SK-N-SH (cell line): ENCODE data around the gene HYPK. TPM values are rescaled to one million over a fixed set of nuclear protein-coding genes. Genes with fewer than 3 reads are reported as not detected.
"Not testable (repeated sequence)": the region's sequence is repeated elsewhere in the genome, so short reads cannot be mapped to it uniquely, and the experiment has no call there.

Experiments
- CTCF ChIA-PET: fragments of 300-600, 350-600 bp; formaldehyde crosslinking; extraction: SDS; loops from one replicate; lab custom pipeline; 2021; lab: Yijun Ruan, JAX
- POLR2A ChIA-PET: fragments of 350-600 bp; sonication (Branson Sonifier 250); formaldehyde crosslinking; extraction: SDS; loops from one replicate; lab custom pipeline; 2020; ENCODE audit warnings: antibody characterized with exemption, inconsistent platforms; lab: Yijun Ruan, JAX
- DNase-seq: peaks from one replicate; pipeline ENCODE4 v3.0.0; 2012
- H2AFZ ChIP-seq: fragments of 200-600 bp; sonication (generic); 2 replicates; pipeline ENCODE4 v1.8.1; 2016; ENCODE audit warnings: antibody characterized with exemption, mild to moderate bottlenecking, low read depth
- H3F3A ChIP-seq: fragments of 200-600 bp; sonication (generic); replicated peaks from 2 replicates; pipeline ENCODE3; 2016; ENCODE audit warnings: antibody characterized with exemption, mild to moderate bottlenecking; ENCODE audit not compliant: insufficient read depth
- H3K27ac ChIP-seq, 2 experiments: fragments of 200-500 bp in 1 of 2; fragments of 200-600 bp in 1 of 2; sonication (Bioruptor generic) in 1 of 2; sonication (generic), shearing (Covaris generic) in 1 of 2; 2 replicates each; pipeline versions ENCODE4 v1.5.1 to v1.6.1; 2014 to 2016; ENCODE audit warnings: low read depth in 2 of 2, inconsistent platforms in 1 of 2, low read length in 1 of 2, mild to moderate bottlenecking in 1 of 2, mixed read lengths in 1 of 2
- H3K27me3 ChIP-seq: fragments of 200-600 bp; sonication (generic), shearing (Covaris generic); 2 replicates; pipeline ENCODE4 v1.6.1; 2016; ENCODE audit warnings: mixed run types; ENCODE audit not compliant: insufficient read depth
- H3K36me3 ChIP-seq, 2 experiments: fragments of 200-500 bp in 1 of 2; fragments of 200-600 bp in 1 of 2; sonication (Bioruptor generic) in 1 of 2; sonication (generic) in 1 of 2; replicated peaks in 1 of 2; 2 replicates each; pipeline versions ENCODE3 to v1.5.1; 2014 to 2016; ENCODE audit warnings: low read length in 1 of 2, mild to moderate bottlenecking in 1 of 2; ENCODE audit not compliant: insufficient read depth in 2 of 2, control insufficient read depth in 1 of 2
- H3K4me1 ChIP-seq, 2 experiments: fragments of 200-500 bp in 1 of 2; fragments of 200-600 bp in 1 of 2; sonication (Bioruptor generic) in 1 of 2; sonication (generic), shearing (Covaris generic) in 1 of 2; 2 replicates each; pipeline versions ENCODE4 v1.5.1 to v1.6.1; 2014 to 2016; ENCODE audit warnings: low read depth in 1 of 2, low read length in 1 of 2, mixed run types in 1 of 2; ENCODE audit not compliant: insufficient read depth in 2 of 2, control insufficient read depth in 1 of 2
- H3K4me2 ChIP-seq: fragments of 200-600 bp; sonication (generic), shearing (Covaris generic); 2 replicates; pipeline ENCODE4 v1.6.1; 2017; ENCODE audit warnings: mixed run types
- H3K4me3 ChIP-seq, 2 experiments: fragments of 200-500 bp in 1 of 2; fragments of 200-600 bp in 1 of 2; sonication (Bioruptor generic) in 1 of 2; sonication (generic), shearing (Covaris generic) in 1 of 2; 2 replicates each; pipeline versions ENCODE4 v1.5.1 to v1.8.1; 2014 to 2016; ENCODE audit warnings: low read depth in 2 of 2, inconsistent platforms in 1 of 2, low read length in 1 of 2, mild to moderate bottlenecking in 1 of 2, mixed read lengths in 1 of 2, moderate library complexity in 1 of 2
- H3K79me2 ChIP-seq: fragments of 200-600 bp; sonication (generic); 2 replicates; pipeline ENCODE4 v1.8.1; 2017; ENCODE audit warnings: mild to moderate bottlenecking; ENCODE audit not compliant: insufficient read depth
- H3K9ac ChIP-seq: fragments of 200-600 bp; sonication (generic); 2 replicates; pipeline ENCODE4 v1.6.1; 2017; ENCODE audit warnings: mixed run types
- H3K9me2 ChIP-seq: fragments of 200-600 bp; sonication (generic); 2 replicates; pipeline ENCODE4 v1.6.1; 2017; ENCODE audit warnings: mixed run types
- H3K9me3 ChIP-seq: fragments of 200-600 bp; sonication (generic); 2 replicates; pipeline ENCODE4 v1.6.1; 2017; ENCODE audit warnings: mixed run types, mild to moderate bottlenecking, moderate library complexity
- H4K20me1 ChIP-seq: fragments of 200-600 bp; sonication (generic); 2 replicates; pipeline ENCODE4 v1.6.1; 2017; ENCODE audit warnings: mild to moderate bottlenecking, mixed run types; ENCODE audit not compliant: insufficient read depth
- GABPA ChIP-seq: IDR thresholded peaks from 2 replicates; pipeline ENCODE4 v1.4.0; 2012; ENCODE audit warnings: low read depth, mild to moderate bottlenecking
- GATA2 ChIP-seq: sonication (generic); formaldehyde crosslinking; IDR thresholded peaks from 2 replicates; pipeline ENCODE4 v1.5.0; 2020; ENCODE audit warnings: mild to moderate bottlenecking, missing genetic modification reagents
- NFIC ChIP-seq: IDR thresholded peaks from 2 replicates; pipeline ENCODE4 v1.4.0; 2012; ENCODE audit warnings: borderline replicate concordance
- NRF1 ChIP-seq: IDR thresholded peaks from 2 replicates; pipeline ENCODE4 v1.6.1; 2012; ENCODE audit warnings: low read depth, mild to moderate bottlenecking, low read length
- RCOR1 ChIP-seq: fragments of 150-350 bp; IDR thresholded peaks from 2 replicates; pipeline ENCODE4 v1.6.1; 2017; ENCODE audit warnings: antibody characterized with exemption, low read length
- REST ChIP-seq: IDR thresholded peaks from 2 replicates; pipeline ENCODE4 v1.6.1; 2012; ENCODE audit warnings: mild to moderate bottlenecking, low read depth, low read length, moderate library complexity
- USF1 ChIP-seq: IDR thresholded peaks from 2 replicates; pipeline ENCODE4 v1.4.0; 2012; ENCODE audit warnings: low read depth, borderline replicate concordance
- YY1 ChIP-seq: IDR thresholded peaks from 2 replicates; pipeline ENCODE4 v1.4.0; 2012; ENCODE audit warnings: low read depth, mild to moderate bottlenecking
- WGBS: methylation state at CpG from one replicate; pipeline ENCODE4 v1.1.6; 2017; ENCODE audit warnings: low lambda C conversion rate; 5-methylcytosine and 5-hydroxymethylcytosine counted together
- polyA plus RNA-seq, 3 experiments: library from polyadenylated mRNA; depleted of rRNA; stranded (reverse); fragments of >200 nt; gene quantifications; 2 replicates each; pipeline ENCODE4 v1.2.3, GENCODE V29; 2012
- TF ChIP-seq, protein P1 (sequence below): fragments of 150-350 bp; IDR thresholded peaks from 2 replicates; pipeline ENCODE4 v1.6.1; 2017; ENCODE audit warnings: antibody characterized with exemption, low read length, low read depth, borderline replicate concordance
- TF ChIP-seq, protein P2 (sequence below): fragments of 200-600 bp; sonication (generic); IDR thresholded peaks from 2 replicates; pipeline ENCODE4 v1.6.1; 2017; ENCODE audit warnings: antibody characterized with exemption, mild to moderate bottlenecking, moderate library complexity

Gene HYPK
- polyA plus RNA-seq, 1 of the 3 experiments (the other 2 are of a cell fraction), result 11.5 TPM

GRCh38 chr15:43799209-43799944 is 1.0 kb upstream of the HYPK start:
- no peak overlapping the region for H2AFZ ChIP-seq
- H3K79me2 ChIP-seq, result peaks cover 44% of the 10 kb centered on the region
- H3K4me1 ChIP-seq, result peaks cover 9 to 17% of the 10 kb centered on the region in 2 experiments
- ChIA-PET CTCF (interaction anchor here (1.1 kb wide), 1 partner anchor 29 kb away, joined by 4 read pairs; no protein-coding TSS in a partner anchor), POLR2A (interaction anchor here (0.6 kb wide), 1 partner anchor 46 kb away, joined by 4 read pairs; no protein-coding TSS in a partner anchor)
- H3K36me3 ChIP-seq, result peaks cover 46 to 50% of the 10 kb centered on the region in 2 experiments
- H3K27me3 ChIP-seq, result no peaks in the 10 kb centered on the region
- no peak for DNase-seq
- no peak overlapping the region for H3K4me3 ChIP-seq
- no peaks in the 10 kb centered on the region for H3K9me3 ChIP-seq
- H4K20me1 ChIP-seq, result peaks cover 20% of the 10 kb centered on the region
- TF ChIP-seq NRF1, result no peak
- TF ChIP-seq REST, result no peak
- TF ChIP-seq GATA2 (CRISPR knock-in tag), result no peak
- no peak for TF ChIP-seq YY1
- TF ChIP-seq GABPA, result no peak
- no peak overlapping the region for H3K9ac ChIP-seq
- no peaks in the 10 kb centered on the region for H3K9me2 ChIP-seq
- H3K4me2 ChIP-seq, result no peak overlapping the region
- peak overlapping the region in 1 of 2 experiments; percentile 92; a peak in 2 of 4 replicates for H3K27ac ChIP-seq
- H3F3A ChIP-seq, result peaks cover 42% of the 10 kb centered on the region
- WGBS, result 92% methylated on average over 16 of the region's 16 CpGs

DNA sequence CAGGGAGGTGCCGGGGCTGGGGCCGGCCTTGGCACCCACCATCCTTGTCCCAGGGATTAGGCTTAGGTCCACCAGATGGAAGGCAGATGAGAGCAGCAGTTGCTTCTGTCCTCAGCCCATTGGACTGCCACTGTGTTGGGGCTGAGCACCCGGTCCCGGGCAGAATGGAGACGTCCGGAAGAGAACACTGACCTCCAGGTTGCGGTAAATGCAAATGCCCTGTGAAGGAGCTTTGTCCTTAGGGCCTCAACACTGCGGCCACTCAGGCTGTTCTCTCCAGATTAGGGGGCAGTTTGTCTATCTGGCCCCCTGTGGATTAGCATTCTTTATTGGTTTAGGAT is 484 bp upstream of the HYPK start, which contains the start of gene SERINC4:
Gene SERINC4, minus strand, starts transcription at position 276 of the 341 bp plus-strand sequence. Its CDS starts 234 bp downstream, at position 42.
- 97% methylated on average over 8 of the region's 8 CpGs for WGBS
- Histone ChIP-seq H4K20me1 (peaks cover 15% of the 10 kb centered on the region; the same call in 1 of the 2 replicates), H3K9me2 (no peaks in the 10 kb centered on the region), H3K4me1 (peaks cover 3 to 14% of the 10 kb centered on the region in 2 experiments), H3K27me3 (no peaks in the 10 kb centered on the region), H3K9me3 (no peaks in the 10 kb centered on the region), H3K9ac (peak within 1 kb of the TSS; percentile 84), H3K4me3 (peak within 1 kb of the TSS; percentile 90 to 94), H3K4me2 (peak within 1 kb of the TSS; percentile 96), H3K27ac (peak within 1 kb of the TSS; percentile 71 to 92), H3K36me3 (peaks cover 46 to 50% of the 10 kb centered on the region in 2 experiments), H2AFZ (peak within 1 kb of the TSS; percentile 83), H3F3A (peaks cover 45% of the 10 kb centered on the region), H3K79me2 (peaks cover 38% of the 10 kb centered on the region)
- CTCF ChIA-PET, result interaction anchor here (1.1 kb wide), 1 partner anchor 30 kb away, joined by 4 read pairs; no protein-coding TSS in a partner anchor
- TF ChIP-seq, protein P1, sequence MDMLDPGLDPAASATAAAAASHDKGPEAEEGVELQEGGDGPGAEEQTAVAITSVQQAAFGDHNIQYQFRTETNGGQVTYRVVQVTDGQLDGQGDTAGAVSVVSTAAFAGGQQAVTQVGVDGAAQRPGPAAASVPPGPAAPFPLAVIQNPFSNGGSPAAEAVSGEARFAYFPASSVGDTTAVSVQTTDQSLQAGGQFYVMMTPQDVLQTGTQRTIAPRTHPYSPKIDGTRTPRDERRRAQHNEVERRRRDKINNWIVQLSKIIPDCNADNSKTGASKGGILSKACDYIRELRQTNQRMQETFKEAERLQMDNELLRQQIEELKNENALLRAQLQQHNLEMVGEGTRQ, result no peak
- TF ChIP-seq, protein P2, sequence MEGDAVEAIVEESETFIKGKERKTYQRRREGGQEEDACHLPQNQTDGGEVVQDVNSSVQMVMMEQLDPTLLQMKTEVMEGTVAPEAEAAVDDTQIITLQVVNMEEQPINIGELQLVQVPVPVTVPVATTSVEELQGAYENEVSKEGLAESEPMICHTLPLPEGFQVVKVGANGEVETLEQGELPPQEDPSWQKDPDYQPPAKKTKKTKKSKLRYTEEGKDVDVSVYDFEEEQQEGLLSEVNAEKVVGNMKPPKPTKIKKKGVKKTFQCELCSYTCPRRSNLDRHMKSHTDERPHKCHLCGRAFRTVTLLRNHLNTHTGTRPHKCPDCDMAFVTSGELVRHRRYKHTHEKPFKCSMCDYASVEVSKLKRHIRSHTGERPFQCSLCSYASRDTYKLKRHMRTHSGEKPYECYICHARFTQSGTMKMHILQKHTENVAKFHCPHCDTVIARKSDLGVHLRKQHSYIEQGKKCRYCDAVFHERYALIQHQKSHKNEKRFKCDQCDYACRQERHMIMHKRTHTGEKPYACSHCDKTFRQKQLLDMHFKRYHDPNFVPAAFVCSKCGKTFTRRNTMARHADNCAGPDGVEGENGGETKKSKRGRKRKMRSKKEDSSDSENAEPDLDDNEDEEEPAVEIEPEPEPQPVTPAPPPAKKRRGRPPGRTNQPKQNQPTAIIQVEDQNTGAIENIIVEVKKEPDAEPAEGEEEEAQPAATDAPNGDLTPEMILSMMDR, result no peak
- TF ChIP-seq NFIC (no peak), USF1 (no peak), RCOR1 (no peak)
- no peak for DNase-seq
- POLR2A ChIA-PET, result interaction anchor here (0.6 to 2.2 kb wide), 5 partner anchors 10 to 54 kb away, joined by 4 to 14 read pairs (median 5); partner anchors contain the start of genes MFAP1 and PDIA3

DNA sequence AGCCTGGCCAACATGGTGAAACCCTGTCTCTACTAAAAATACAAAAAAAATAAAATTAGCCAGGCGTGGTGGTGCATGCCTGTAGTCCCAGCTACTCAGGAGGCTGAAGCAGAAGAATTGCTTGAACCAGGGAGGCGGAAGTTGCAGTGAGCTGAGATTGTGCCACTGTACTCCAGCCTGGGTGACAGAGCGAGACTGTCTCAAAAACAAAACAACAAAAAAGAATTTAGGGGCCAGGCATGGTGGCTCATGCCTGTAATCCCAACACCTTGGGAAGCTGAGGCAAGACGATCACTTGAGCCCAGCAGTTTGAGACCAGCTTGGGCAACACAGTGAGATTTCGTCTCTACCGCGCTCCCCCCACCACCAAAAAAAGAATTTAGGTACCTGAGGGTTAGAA is 2.3 kb downstream of the HYPK start:
- H3K4me2 ChIP-seq, H3K9me2 ChIP-seq, DNase-seq, H3K9ac ChIP-seq, H3K9me3 ChIP-seq, H4K20me1 ChIP-seq, H2AFZ ChIP-seq, H3K27ac ChIP-seq, H3K4me3 ChIP-seq, H3K27me3 ChIP-seq: not testable (repeated sequence)
- WGBS, result 98% methylated on average over 7 of the region's 7 CpGs
- ChIA-PET CTCF (interaction anchor here (0.7 to 0.9 kb wide), 2 partner anchors 20 to 98 kb away, joined by 3 to 4 read pairs; no protein-coding TSS in a partner anchor), POLR2A (interaction anchor here (0.6 kb wide), 1 partner anchor 46 kb away, joined by 5 read pairs; no protein-coding TSS in a partner anchor)
- Histone ChIP-seq H3K36me3 (peaks cover 37 to 48% of the 10 kb centered on the region in 2 experiments), H3K4me1 (peaks cover 0 to 13% of the 10 kb centered on the region in 2 experiments; a peak in 3 of 4 replicates), H3K79me2 (peaks cover 28% of the 10 kb centered on the region), H3F3A (peaks cover 29% of the 10 kb centered on the region)
